Epithelial cell of proximal tubule (primary cell): ENCODE results near the gene DDX6. TPM values are rescaled to one million over a fixed set of nuclear protein-coding genes. Genes with fewer than 3 reads are reported as not detected.
A peak's percentile ranks its signal among the peaks of the same experiment; 100 is the strongest.
"Not testable (repeated sequence)": the region's sequence is repeated elsewhere in the genome, so short reads cannot be mapped to it uniquely, and the experiment has no call there.

ENCODE experiments used
- DNase-seq: peaks from one replicate; pipeline ENCODE4 v3.0.0-alpha.2; 2011; ENCODE audit warnings: low read depth
- H3K4me3 ChIP-seq: 2 replicates; pipeline ENCODE4 v1.5.1; 2011; ENCODE audit warnings: low read depth, mild to moderate bottlenecking, low read length
- total RNA-seq: library from RNA; depleted of rRNA; stranded (reverse); fragments of >200 nt; gene quantifications from 2 replicates; pipeline ENCODE4 v1.2.3, GENCODE V29; 2015
- TF ChIP-seq, protein P1 (sequence below): conservative IDR thresholded peaks from 2 replicates; pipeline ENCODE4 v1.5.1; 2012; ENCODE audit warnings: low read depth, mild to moderate bottlenecking, low read length

DDX6 gene, protein sequence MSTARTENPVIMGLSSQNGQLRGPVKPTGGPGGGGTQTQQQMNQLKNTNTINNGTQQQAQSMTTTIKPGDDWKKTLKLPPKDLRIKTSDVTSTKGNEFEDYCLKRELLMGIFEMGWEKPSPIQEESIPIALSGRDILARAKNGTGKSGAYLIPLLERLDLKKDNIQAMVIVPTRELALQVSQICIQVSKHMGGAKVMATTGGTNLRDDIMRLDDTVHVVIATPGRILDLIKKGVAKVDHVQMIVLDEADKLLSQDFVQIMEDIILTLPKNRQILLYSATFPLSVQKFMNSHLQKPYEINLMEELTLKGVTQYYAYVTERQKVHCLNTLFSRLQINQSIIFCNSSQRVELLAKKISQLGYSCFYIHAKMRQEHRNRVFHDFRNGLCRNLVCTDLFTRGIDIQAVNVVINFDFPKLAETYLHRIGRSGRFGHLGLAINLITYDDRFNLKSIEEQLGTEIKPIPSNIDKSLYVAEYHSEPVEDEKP
- total RNA-seq: 32.6 and 36.5 TPM in 2 replicates

DNA sequence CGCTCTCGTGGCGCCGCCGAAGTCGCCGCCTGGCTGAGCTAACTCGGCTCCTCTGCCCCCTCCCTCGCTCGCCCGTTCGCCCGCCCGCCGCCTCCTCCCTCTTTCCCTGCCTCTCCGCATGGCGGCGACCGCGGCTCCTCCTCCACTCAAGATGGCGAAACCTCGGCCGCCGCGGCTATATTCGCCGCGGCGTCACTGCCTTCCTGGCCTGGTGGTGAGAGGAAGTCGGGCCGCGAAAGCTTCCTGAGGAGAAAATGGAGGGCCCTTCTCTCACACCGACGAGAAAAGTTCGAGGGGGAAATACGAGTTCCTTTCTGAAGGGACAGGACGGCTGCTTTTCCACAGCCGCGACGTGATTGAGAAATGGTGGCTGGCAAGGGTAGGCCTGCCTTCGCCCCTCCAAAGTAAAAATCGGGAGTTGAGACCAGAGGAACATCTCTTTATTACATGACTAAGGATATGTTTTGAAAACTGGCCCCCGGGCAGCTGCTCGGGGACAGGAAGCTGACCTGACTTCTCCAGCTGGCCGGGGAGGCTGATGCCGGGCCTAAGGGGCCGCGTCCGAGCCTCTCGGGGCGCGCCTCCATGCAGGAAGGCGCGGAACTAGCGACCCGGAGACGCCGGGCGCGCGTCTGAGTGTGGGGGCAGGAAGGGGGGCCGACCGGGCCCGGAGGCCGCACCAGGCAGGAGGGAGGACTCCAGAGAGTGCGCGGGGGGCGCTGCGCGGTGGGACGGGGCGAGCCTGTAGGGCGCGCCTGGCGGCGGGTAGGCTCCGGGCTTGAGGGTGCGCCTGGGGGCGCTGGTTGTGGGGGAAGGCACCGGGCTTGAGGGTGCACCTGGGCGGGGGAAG is at the start of gene DDX6:
DDX6 (minus strand) TSS at position 54 of the 850 bp plus-strand sequence. CDS start 4,913 bp downstream, outside the sequence.
- H3K4me3 ChIP-seq: peak within 1 kb of the TSS; percentile 81
- DNase-seq: no peak
- TF ChIP-seq, protein P1, sequence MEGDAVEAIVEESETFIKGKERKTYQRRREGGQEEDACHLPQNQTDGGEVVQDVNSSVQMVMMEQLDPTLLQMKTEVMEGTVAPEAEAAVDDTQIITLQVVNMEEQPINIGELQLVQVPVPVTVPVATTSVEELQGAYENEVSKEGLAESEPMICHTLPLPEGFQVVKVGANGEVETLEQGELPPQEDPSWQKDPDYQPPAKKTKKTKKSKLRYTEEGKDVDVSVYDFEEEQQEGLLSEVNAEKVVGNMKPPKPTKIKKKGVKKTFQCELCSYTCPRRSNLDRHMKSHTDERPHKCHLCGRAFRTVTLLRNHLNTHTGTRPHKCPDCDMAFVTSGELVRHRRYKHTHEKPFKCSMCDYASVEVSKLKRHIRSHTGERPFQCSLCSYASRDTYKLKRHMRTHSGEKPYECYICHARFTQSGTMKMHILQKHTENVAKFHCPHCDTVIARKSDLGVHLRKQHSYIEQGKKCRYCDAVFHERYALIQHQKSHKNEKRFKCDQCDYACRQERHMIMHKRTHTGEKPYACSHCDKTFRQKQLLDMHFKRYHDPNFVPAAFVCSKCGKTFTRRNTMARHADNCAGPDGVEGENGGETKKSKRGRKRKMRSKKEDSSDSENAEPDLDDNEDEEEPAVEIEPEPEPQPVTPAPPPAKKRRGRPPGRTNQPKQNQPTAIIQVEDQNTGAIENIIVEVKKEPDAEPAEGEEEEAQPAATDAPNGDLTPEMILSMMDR: peak; percentile 23

DNA sequence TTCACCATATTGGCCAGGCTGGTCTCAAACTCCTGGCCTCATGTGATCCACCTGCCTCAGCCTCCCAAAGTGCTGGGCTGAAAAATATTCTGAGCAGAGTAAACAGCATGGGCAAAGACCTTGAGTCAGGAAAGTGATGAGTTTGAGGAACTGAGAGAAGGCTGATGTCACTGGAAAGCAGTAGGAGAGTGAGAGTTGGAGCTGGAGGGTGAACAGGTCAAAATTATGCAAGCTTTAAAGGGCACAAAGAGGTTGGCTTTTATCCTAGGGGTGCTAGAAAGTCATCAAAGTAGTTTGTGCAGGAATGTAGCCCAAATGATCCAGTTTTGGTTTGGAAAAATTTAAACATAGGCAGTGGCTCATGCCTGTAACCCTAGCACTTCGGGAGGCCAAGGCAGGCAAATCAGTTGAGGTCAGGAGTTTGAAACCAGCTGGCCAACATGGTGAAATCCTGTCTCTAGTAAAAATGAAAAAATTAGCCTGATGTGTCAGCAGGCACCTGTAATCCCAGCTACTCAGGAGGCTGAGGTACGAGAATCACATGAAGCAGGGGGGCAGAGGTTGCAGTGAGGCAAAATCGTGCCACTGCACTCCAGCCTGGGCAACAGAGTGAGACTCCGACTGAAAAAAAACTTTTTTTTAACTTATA is 48.1 kb upstream of the DDX6 start:
- TF ChIP-seq, protein P1: no peak
- no peak for DNase-seq
- no peak overlapping the region for H3K4me3 ChIP-seq

DNA sequence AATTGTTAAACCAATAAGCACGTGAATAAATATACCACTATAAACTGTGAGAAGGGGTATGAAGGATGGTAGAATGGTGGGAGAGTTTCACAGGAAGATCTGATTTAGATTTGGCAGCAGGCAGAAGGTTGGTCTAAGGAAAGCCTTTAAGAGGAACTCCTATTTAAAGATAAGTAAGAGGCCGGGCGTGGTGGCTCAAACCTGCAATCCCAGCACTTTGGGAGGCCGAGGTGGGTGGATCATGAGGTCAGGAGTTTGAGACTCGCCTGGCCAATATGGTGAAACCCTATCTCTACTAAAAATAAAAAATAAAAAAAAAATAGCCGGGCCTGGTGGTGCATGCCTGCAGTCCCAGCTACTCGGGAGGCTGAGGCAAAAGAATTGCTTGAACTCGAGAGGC is 46.9 kb upstream of the DDX6 start:
- no peak overlapping the region for H3K4me3 ChIP-seq
- TF ChIP-seq, protein P1: no peak
- DNase-seq: no peak

DNA sequence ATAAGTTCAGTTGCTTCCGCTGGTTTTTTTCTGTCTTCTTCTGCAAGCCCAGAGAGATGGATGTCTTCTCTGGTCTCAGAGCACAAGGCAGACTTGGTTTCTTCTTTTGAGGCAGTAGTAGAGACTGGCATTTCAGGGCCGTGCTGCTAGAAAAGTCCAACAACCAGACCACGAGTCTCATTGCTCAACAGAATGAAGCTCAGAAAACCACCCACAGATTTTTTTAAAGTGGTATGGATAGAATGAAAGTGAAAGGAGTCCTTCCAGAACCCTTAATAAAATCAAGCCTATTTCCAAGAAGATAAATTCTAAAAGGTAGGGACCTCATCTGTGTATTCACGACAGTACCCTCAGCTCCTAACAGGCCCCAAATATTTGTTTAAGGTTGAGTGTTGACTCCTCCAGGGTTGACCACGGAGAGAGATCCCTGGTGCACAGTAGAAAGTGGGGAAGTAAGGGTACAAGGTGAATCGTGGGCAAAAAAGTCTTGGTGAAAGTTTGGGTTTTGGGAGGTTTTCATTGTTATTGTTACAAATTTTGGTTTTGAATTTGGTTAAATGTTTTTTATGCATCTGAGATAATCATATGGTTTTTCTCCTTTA is 43.6 kb upstream of the DDX6 start:
- no peak overlapping the region for H3K4me3 ChIP-seq
- TF ChIP-seq, protein P1: no peak
- DNase-seq: no peak

DNA sequence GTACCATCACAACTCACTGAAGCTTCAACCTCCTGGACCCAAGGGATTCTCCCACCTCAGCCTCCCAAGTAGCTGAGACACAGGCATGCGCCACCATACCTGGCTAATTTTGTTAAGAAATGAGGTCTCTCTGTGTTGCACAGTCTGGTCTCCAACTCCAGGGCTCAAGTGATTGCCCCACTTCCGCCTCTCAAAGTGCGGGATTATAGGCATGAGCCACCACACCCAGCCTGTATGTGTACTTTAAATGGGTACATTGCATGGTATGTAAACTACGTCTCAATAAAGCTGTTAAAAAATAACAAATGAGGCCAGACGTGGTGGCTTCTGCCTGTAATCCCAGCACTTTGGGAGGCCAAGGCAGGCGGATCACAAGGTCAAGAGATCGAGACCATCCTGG is 36.2 kb upstream of the DDX6 start:
- TF ChIP-seq, protein P1: no peak
- no peak for DNase-seq
- no peak overlapping the region for H3K4me3 ChIP-seq

DNA sequence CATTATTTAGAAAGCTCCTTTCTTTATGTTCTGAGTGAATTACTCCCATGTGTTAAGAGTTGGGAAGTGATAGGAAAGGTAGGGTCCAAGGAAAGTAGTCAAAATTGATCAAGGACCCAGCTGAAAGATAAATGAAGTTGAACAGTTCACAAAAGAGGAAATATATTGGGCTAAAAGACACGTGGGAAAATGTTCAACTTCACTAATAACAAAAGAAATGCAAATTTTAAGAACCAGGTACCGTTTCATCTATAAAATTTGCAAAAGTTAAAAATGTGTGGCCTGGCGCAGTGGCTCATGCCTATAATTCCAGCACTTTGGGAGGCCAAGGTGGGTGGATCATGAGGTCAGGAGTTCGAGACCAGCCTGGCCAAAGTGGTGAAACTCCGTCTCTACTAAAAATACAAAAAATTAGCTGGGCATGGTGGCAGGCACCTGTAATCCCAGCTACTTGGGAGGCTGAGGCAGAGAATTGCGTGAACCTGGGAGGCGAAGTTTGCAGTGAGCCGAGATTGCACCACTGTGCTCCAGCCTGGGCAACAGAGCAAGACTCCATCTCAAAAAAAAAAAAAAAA is 32.1 kb upstream of the DDX6 start:
- H3K4me3 ChIP-seq, DNase-seq: not testable (repeated sequence)
